ENCODE measurements around the gene TST.
A peak's percentile ranks its signal among the peaks of the same experiment; 100 is the strongest.

Gene TST

DNA sequence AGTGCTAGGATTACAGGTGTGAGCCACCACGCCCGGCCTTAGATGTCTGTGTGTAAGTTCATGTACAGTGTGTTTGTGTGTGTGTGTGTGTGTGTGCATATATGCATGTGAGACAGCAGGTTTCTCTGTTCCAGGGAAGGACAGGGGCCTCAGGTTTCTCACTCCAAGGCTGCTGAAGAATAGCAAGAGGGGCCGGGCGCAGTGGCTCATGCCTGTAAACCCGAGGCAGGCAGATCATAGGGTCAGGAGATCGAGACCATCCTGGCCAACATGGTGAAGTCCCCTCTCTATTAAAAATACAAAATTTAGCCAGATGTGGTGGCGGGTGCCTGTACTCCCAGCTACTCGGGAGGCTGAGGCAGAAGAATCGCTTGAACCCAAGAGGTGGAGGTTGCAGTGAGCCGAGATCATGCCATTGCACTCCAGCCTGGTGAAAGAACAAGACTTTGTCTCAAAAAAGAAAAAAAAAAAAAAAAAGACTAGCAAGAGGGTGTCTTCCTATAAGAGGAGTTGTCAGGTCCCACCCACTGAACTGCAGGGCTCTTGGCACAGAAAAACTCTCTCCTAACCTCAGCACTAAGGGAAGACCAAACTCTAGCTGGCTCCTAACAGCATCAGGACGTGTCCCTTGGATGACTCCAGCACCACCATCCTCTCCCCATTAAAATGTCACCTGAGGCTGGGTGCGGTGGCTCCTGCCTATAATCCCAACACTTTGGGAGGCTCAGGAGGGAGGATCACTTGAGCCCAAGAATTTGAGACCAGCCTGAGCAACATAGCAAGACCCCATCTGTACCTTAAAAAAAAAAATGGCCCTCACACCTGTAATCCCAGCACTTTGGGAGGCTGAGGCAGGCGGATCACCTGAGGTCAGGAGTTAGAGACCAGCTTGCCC lies 40.0 kb downstream of the TST start:
- DNase-seq, result no peak

DNA sequence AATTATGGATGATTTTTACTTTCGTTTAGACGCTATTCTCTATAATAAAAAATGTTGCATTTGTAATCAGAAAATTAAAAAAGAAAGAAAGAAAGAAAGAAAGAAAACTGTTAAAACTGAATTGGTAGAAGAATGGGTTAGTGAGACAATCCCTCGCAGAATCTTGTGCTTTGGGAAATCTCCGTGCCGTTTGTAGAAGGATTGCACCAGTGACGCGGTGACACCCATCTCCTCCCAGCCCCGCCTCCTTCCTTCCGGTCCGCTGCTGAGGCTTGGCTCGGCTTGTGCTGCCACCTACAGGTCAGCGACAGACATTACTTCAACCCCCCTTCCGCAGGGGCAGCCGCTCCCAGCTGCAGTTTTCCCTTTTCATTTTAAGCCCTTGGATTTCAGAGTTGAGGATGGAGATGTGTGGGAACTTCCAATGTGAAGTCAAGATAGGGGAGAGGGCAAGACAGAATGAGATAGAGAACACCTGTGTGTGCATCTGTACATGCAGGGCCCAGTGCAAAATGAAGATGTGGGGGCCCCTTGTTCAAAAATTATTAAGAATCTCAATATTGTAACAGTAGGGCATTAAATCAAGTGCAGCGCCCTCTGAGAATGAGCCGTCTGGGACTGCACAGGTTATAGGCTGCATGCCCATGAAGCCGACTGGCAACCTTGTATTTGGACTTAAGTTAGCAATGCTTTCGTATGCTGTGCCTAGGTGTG lies 41.1 kb downstream of the TST start:
- DNase-seq, result peak; percentile 82

DNA sequence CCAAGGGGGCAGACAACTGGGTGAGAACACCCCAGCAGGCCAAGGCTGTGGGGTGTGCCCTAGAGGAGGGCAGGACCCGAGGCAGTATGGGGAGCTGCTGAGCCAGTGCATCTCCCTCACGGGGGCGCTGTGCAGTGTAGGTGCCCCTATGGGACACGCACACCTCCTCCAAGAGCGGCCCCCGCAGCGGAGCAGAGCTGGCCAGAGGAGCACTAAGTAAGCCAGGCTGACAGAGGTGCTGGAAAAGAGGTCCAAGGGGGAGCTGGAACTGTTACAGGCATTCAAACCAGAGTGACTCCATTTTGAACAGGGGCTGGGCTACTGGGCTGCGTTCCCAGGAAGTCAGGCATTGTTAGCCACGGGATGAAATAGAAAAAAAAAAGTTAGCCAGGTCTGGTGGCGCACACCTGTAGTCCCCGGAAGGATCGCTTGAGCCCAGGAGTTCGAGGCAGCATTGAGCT lies 41.8 kb downstream of the TST start:
- peak; percentile 69 for DNase-seq

DNA sequence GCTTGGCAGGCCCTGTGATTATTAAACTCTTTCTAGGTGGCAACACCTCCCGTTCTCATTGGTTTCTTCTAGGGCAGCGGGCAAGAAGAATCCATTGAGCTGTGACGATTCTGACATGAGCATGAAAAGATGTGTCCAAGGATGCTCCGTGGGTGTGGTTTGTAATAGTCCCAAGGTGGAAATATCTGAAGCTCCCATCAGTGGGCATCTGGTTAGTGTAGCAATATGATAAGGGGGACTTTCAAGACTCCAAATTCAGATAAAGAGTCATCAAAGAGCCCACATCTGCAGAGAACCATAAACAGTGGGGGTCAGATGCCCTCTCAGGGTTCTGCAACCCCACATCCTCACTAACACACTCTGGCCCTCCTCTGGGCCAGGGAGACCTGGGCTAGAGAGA lies 42.6 kb downstream of the TST start:
- DNase-seq, result no peak

DNA sequence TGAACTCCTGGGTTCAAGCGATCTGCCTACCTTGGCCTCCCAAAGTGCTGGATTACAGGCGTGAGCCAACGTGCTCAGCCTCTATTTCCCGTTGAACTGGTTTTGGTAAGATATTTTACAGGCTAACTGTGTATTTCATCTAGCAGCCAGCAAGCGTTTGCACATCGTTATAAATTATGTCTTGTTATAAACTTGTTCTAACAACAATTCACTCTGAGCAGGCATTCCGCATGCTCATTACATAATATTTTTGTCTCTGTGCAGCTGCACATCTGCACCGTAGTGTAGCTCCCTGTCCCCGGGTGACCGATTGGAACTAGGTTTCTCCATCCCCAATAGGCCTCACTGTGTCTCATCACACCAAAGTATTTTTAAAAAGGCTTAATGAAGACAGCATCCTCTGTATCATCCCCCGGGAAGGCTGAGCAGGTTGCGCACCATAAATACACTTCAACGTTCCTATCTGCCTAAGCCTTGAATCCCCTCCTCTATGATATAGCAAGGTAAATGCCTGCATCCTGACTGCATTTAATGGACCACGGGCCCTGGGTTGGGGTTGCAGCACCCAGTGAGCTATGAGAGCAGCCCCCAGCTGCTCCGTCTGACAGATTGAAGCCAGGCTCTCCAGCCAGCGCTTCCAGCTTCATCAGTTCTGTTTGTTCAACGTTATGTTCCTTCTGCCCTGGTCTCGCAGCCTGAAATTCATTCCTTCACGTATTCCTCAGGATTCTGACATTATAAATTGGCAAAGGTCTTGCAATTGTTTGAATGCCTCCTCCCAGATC lies 47.7 kb downstream of the TST start:
- DNase-seq, result no peak

DNA sequence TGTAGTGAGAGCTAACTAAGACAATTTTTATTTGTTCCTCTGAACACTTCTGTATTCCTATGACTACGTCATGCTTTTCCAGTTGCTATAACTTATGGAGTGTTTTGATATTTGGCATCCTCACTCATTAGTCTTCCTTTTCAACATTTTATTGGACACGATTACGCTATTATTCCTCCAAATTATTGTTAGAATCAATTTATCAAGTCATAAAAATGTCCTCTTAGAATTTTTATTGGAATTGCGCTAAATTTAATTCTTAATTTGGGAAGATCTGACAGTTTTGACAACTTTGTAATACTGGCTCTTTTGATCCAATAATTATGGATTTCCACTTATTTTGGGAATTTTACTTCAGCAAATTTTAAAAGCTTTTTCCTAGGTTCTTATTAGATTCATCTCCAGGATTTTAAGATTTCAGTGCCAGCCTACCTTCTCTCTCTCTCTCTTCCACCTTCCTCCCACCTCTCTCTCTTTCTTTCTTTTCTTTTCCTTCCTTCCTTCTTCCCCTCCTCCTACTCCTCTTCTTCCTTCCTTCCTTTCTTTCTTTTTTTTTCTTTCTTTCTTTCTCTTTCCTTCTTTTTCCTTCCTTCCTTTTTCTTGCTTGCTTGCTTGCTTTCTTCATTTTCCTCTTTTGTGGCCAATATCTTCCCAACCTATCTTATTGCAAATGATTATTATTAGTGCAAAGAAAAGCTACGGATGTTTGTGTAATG lies 50.8 kb downstream of the TST start:
- DNase-seq, result no peak

DNA sequence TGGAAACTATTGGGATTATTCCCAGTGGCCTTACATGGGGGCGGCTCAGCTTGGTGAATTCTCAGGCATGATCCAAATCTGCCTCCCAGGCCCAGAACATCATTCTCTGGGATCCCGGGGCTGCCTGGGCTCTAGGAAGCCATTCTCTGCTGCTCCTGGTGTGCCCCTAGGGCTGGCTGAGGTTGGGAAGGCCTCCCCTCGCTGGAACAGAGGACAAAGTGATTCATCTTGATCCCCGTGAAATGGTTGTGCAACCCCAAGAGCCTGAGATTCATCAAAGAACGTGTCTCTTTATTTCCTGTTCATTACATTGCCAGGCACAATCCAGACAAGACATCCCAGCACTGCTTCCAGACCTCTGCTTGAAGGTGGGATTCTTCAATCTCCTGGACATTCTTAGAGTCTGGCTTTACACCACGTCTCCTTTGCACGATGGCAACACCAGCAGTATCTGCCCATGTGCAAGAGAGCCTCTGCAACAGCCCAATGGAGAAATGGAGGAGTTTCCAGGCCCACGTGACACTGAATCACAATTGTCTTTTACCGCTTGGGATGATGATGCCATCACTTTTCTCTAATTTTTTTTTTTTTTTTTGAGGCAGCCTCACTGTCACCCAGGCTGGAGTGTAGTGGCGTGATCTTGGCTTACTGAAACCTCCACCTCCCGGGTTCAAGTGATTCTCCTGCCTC lies 52.3 kb downstream of the TST start:
- DNase-seq, result no peak

DNA sequence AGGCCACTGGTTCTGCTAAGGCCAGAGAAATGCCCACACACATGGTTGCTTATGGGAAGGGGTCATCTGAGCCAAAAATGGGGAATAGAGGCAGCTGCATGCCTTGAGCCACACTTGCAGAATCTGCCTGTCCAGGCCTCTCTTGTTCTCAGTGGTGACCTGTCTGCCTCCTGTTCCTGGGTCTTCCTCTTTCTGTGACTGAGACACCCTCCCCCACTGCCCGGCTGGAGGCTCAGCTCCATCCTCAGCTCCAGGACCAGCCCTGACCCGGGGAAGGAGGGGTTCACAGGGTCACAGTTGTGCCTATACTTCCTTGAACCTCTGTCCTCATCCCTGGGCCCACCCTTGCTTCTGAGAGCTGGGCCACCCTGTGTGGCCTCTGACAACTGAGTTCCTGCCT lies 53.6 kb downstream of the TST start:
- DNase-seq, result no peak

DNA sequence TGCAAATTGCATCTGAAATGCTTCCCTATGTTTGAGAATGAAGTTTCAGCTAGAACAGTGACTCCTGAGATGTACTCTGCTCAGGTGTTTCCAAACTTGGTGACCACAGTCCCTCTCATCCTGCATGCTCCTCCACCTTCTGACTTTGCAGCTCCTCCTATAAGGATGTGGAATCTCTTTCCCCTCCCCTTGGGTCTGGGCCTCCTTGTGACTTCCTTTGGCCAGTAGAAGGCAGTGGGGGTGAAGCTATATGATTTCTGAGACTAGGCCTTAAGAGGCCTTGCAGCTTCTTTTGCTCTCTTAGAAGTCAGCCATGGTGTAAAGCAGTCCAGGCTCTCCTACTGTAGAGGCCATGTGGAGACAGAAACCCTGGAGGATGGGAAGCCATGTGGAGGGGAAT lies 55.1 kb downstream of the TST start:
- no peak for DNase-seq

DNA sequence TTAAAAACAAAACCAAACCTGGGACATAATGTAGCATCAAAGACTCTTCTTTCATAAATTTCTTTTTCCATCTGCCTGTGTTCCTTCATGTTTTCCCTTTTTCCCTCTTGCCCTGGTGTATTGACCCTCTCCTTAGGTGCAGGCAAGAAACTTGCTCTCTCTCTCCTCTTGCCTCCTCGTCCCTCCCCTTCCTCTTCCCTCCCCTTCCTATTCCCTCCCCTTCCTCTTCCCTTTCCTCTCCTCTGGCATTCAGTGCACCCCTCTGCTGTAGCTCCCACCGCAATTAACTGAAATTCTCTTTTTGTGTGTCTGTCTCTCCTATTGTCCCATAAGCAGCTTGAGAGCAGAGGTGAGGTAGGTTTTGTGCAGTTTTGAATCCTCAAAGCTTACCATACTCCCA lies 55.9 kb downstream of the TST start:
- DNase-seq, result no peak

DNA sequence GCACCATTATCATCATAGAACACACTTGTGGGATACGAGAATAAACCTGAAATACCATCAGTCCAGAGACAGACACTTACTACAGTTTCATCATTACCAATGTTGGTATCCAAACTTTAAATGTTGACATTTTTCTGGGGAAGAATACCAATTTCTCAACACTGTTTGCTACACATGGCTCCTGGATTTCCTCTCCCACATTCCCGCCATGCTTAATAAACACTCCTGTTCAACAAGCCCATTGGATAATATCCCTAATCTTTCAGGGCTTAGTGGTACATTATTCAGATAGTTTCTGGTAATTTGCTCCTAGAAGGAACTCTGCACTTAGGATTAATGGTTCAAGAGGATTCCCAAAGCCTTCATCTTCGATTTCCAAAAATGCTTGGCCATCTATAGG lies 57.6 kb downstream of the TST start:
- DNase-seq, result no peak
